WTC11 (cell line): ENCODE results near the gene SEL1L3. TPM values are rescaled to one million over a fixed set of nuclear protein-coding genes. Genes with fewer than 3 reads are reported as not detected.

Source experiments
- ATAC-seq: fragments of 200-7000 bp; cut with Tn5 transposase; 2 replicates; pipeline ENCODE4 v1.10.0; 2021; ENCODE audit warnings: mild to moderate bottlenecking, moderate library complexity
- CTCF ChIA-PET: fragments of 300-600 bp; sonication (Branson Sonifier 250); formaldehyde crosslinking; loops from one replicate; lab custom pipeline; 2021; ENCODE audit warnings: antibody characterized with exemption; lab: Charles Lee
- POLR2A ChIA-PET: fragments of 350-600 bp; sonication (Branson Sonifier 250); formaldehyde crosslinking; loops from one replicate; lab custom pipeline; 2021; ENCODE audit warnings: antibody characterized with exemption; lab: Charles Lee
- DNase-seq: peaks from one replicate; pipeline ENCODE4 v3.0.0; 2021; ENCODE audit warnings: low spot score
- H3K27ac Mint-ChIP-seq: 2 replicates; pipeline ENCODE4 v1.8.0; 2021; ENCODE audit warnings: mixed read lengths
- H3K27me3 Mint-ChIP-seq: 2 replicates; pipeline ENCODE4 v1.8.0; 2021; ENCODE audit warnings: low read depth, mild to moderate bottlenecking, moderate library complexity, mixed read lengths
- H3K36me3 Mint-ChIP-seq: 2 replicates; pipeline ENCODE4 v1.8.0; 2021; ENCODE audit warnings: mixed read lengths
- H3K4me1 Mint-ChIP-seq: 2 replicates; pipeline ENCODE4 v1.8.0; 2022; ENCODE audit warnings: mixed read lengths
- H3K4me3 Mint-ChIP-seq: 2 replicates; pipeline ENCODE4 v1.8.0; 2021; ENCODE audit warnings: mild to moderate bottlenecking, moderate library complexity, mixed read lengths
- H3K9me3 Mint-ChIP-seq: 2 replicates; pipeline ENCODE4 v1.8.0; 2021; ENCODE audit warnings: mixed read lengths
- ATF2 ChIP-seq: sonication (generic); formaldehyde crosslinking; IDR thresholded peaks from 2 replicates; pipeline ENCODE4 v1.8.1; 2022; ENCODE audit warnings: low read depth, missing genetic modification reagents, borderline replicate concordance
- GRHL2 ChIP-seq: fragments of 250-450 bp; sonication (Bioruptor Pico); IDR thresholded peaks from 2 replicates; pipeline ENCODE4 v1.8.0; 2022; ENCODE audit warnings: mild to moderate bottlenecking, moderate library complexity; ENCODE audit not compliant: insufficient replicate concordance, severe bottlenecking
- MYBL2 ChIP-seq: sonication (generic); formaldehyde crosslinking; IDR thresholded peaks from 2 replicates; pipeline ENCODE4 v1.8.1; 2023; ENCODE audit warnings: mild to moderate bottlenecking, moderate library complexity, missing genetic modification reagents
- OVOL2 ChIP-seq: fragments of 250-450 bp; sonication (Bioruptor Pico); IDR thresholded peaks from 2 replicates; pipeline ENCODE4 v1.9.0; 2021; ENCODE audit warnings: mild to moderate bottlenecking, borderline replicate concordance
- SOX15 ChIP-seq: fragments of 250-450 bp; sonication (Bioruptor Pico); IDR thresholded peaks from 2 replicates; pipeline ENCODE4 v1.9.0; 2021; ENCODE audit warnings: mild to moderate bottlenecking
- TCF7 ChIP-seq: sonication (generic); formaldehyde crosslinking; IDR thresholded peaks from 2 replicates; pipeline ENCODE4 v1.8.0; 2022; ENCODE audit warnings: mild to moderate bottlenecking, low read depth, missing genetic modification reagents, moderate library complexity
- ZNF138 ChIP-seq: sonication (generic); formaldehyde crosslinking; conservative IDR thresholded peaks from 2 replicates; pipeline ENCODE4 v1.8.1; 2022; ENCODE audit warnings: mild to moderate bottlenecking, moderate library complexity, missing genetic modification reagents
- ZNF281 ChIP-seq: sonication (generic); formaldehyde crosslinking; IDR thresholded peaks from 2 replicates; pipeline ENCODE4 v1.8.0; 2023; ENCODE audit warnings: mild to moderate bottlenecking, missing genetic modification reagents
- total RNA-seq: library from RNA; stranded (reverse); gene quantifications from 3 replicates; pipeline ENCODE4 v1.2.3, GENCODE V29; 2021
- TF ChIP-seq, protein P1 (sequence below): fragments of 250-450 bp; sonication (Bioruptor Pico); IDR thresholded peaks from 2 replicates; pipeline ENCODE4 v1.9.0; 2021; ENCODE audit warnings: moderate library complexity, mild to moderate bottlenecking, inconsistent platforms, borderline replicate concordance
- TF ChIP-seq, protein P2 (sequence below): sonication (generic); formaldehyde crosslinking; IDR thresholded peaks from 2 replicates; pipeline ENCODE4 v1.8.1; 2022; ENCODE audit warnings: mild to moderate bottlenecking, moderate library complexity, missing genetic modification reagents
- TF ChIP-seq, protein P3 (sequence below): fragments of 250-450 bp; sonication (Bioruptor Pico); IDR thresholded peaks from 2 replicates; pipeline ENCODE4 v1.9.0; 2021; ENCODE audit warnings: mild to moderate bottlenecking
- TF ChIP-seq, protein P4 (sequence below): fragments of 250-450 bp; sonication (Bioruptor Pico); IDR thresholded peaks from 2 replicates; pipeline ENCODE4 v1.9.0; 2021; ENCODE audit warnings: mild to moderate bottlenecking, borderline replicate concordance
- TF ChIP-seq, protein P5 (sequence below): sonication (generic); formaldehyde crosslinking; IDR thresholded peaks from 2 replicates; pipeline ENCODE4 v1.8.0; 2023; ENCODE audit warnings: missing genetic modification reagents, mild to moderate bottlenecking, borderline replicate concordance

SEL1L3 gene
- total RNA-seq, 1 experiment from 2014 or later: 31.5 TPM

DNA sequence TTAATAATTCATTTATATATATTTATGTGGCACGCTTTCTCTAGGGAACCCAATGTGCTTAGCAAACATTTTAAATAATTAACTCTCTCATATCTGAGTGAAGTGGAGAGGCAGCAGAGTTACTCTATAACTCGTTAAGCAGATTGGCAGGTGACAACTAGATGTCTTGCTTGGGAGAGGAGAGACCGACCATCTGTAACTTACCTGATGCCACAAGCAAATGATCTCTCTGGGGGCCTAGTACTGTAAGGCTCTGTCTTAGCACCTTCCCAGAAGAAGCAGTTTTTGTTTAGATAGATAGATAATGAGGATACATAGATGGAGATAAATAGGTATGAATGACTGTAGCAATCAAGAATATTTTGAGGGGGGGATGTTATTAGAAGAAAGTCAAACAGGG lies 11.9 kb upstream of the SEL1L3 start:
- Mint-ChIP-seq H3K4me1 (no peaks in the 10 kb centered on the region; the same call in 1 of the 2 replicates), H3K27ac (no peak overlapping the region), H3K4me3 (no peak overlapping the region), H3K36me3 (no peaks in the 10 kb centered on the region), H3K9me3 (peaks cover 2% of the 10 kb centered on the region; the same call in 1 of the 2 replicates), H3K27me3 (peaks cover 2% of the 10 kb centered on the region; the same call in 1 of the 2 replicates)
- DNase-seq (no peak), ATAC-seq (no peak)
- no peak for TF ChIP-seq SOX15 (CRISPR knock-in tag)
- TF ChIP-seq, protein P1, sequence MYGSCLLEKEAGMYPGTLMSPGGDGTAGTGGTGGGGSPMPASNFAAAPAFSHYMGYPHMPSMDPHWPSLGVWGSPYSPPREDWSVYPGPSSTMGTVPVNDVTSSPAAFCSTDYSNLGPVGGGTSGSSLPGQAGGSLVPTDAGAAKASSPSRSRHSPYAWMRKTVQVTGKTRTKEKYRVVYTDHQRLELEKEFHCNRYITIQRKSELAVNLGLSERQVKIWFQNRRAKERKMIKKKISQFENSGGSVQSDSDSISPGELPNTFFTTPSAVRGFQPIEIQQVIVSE: no peak
- TF ChIP-seq MYBL2 (CRISPR knock-in tag): no peak
- TF ChIP-seq ZNF281 (CRISPR knock-in tag): no peak
- TF ChIP-seq, protein P2, sequence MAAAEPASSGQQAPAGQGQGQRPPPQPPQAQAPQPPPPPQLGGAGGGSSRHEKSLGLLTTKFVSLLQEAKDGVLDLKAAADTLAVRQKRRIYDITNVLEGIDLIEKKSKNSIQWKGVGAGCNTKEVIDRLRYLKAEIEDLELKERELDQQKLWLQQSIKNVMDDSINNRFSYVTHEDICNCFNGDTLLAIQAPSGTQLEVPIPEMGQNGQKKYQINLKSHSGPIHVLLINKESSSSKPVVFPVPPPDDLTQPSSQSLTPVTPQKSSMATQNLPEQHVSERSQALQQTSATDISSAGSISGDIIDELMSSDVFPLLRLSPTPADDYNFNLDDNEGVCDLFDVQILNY (CRISPR knock-in tag): no peak
- ChIA-PET CTCF (interaction anchor here (1.6 kb wide), 1 partner anchor 32 kb away, joined by 3 read pairs; no protein-coding TSS in a partner anchor), POLR2A (no interaction called here)

DNA sequence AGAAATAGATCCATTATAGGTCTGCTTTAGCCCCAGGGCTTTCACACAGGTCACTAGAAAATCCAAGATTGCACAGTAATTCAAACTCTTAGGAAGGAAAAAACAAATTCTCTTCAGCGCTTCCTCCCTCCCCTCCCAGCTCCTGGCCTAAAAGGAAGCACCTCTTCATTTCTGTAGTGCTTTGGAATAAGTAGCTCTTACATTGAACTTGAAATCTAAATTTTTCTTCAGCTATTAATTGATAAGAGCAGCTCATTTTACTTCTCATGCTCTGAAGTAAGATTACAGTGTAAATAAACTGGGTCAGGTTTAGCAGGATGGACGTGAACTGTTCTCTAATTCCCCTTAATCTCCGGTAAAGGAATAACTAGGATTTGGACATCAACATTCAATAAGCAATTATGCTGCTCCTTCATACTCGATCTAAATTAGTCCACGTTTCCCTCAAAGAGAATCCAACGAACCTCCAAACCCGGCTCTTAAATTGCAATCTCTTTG lies 10.9 kb upstream of the SEL1L3 start:
- ATAC-seq (no peak), DNase-seq (no peak)
- H3K27me3 Mint-ChIP-seq: peaks cover 2% of the 10 kb centered on the region; the same call in 1 of the 2 replicates
- no peak overlapping the region for H3K4me3 Mint-ChIP-seq
- no peaks in the 10 kb centered on the region for H3K36me3 Mint-ChIP-seq
- H3K9me3 Mint-ChIP-seq: no peaks in the 10 kb centered on the region
- CTCF ChIA-PET: interaction anchor here (1.6 kb wide), 1 partner anchor 31 kb away, joined by 3 read pairs; no protein-coding TSS in a partner anchor
- no peaks in the 10 kb centered on the region; the same call in 1 of the 2 replicates for H3K4me1 Mint-ChIP-seq
- POLR2A ChIA-PET: no interaction called here
- H3K27ac Mint-ChIP-seq: no peak overlapping the region
- TF ChIP-seq, protein P3, sequence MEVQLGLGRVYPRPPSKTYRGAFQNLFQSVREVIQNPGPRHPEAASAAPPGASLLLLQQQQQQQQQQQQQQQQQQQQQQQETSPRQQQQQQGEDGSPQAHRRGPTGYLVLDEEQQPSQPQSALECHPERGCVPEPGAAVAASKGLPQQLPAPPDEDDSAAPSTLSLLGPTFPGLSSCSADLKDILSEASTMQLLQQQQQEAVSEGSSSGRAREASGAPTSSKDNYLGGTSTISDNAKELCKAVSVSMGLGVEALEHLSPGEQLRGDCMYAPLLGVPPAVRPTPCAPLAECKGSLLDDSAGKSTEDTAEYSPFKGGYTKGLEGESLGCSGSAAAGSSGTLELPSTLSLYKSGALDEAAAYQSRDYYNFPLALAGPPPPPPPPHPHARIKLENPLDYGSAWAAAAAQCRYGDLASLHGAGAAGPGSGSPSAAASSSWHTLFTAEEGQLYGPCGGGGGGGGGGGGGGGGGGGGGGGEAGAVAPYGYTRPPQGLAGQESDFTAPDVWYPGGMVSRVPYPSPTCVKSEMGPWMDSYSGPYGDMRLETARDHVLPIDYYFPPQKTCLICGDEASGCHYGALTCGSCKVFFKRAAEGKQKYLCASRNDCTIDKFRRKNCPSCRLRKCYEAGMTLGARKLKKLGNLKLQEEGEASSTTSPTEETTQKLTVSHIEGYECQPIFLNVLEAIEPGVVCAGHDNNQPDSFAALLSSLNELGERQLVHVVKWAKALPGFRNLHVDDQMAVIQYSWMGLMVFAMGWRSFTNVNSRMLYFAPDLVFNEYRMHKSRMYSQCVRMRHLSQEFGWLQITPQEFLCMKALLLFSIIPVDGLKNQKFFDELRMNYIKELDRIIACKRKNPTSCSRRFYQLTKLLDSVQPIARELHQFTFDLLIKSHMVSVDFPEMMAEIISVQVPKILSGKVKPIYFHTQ (CRISPR knock-in tag): no peak
- TF ChIP-seq OVOL2 (no peak), TCF7 (no peak), GRHL2 (CRISPR knock-in tag) (no peak), ZNF138 (CRISPR knock-in tag) (no peak), ATF2 (CRISPR knock-in tag) (no peak)
- TF ChIP-seq, protein P4, sequence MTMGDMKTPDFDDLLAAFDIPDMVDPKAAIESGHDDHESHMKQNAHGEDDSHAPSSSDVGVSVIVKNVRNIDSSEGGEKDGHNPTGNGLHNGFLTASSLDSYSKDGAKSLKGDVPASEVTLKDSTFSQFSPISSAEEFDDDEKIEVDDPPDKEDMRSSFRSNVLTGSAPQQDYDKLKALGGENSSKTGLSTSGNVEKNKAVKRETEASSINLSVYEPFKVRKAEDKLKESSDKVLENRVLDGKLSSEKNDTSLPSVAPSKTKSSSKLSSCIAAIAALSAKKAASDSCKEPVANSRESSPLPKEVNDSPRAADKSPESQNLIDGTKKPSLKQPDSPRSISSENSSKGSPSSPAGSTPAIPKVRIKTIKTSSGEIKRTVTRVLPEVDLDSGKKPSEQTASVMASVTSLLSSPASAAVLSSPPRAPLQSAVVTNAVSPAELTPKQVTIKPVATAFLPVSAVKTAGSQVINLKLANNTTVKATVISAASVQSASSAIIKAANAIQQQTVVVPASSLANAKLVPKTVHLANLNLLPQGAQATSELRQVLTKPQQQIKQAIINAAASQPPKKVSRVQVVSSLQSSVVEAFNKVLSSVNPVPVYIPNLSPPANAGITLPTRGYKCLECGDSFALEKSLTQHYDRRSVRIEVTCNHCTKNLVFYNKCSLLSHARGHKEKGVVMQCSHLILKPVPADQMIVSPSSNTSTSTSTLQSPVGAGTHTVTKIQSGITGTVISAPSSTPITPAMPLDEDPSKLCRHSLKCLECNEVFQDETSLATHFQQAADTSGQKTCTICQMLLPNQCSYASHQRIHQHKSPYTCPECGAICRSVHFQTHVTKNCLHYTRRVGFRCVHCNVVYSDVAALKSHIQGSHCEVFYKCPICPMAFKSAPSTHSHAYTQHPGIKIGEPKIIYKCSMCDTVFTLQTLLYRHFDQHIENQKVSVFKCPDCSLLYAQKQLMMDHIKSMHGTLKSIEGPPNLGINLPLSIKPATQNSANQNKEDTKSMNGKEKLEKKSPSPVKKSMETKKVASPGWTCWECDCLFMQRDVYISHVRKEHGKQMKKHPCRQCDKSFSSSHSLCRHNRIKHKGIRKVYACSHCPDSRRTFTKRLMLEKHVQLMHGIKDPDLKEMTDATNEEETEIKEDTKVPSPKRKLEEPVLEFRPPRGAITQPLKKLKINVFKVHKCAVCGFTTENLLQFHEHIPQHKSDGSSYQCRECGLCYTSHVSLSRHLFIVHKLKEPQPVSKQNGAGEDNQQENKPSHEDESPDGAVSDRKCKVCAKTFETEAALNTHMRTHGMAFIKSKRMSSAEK: no peak
- TF ChIP-seq, protein P5, sequence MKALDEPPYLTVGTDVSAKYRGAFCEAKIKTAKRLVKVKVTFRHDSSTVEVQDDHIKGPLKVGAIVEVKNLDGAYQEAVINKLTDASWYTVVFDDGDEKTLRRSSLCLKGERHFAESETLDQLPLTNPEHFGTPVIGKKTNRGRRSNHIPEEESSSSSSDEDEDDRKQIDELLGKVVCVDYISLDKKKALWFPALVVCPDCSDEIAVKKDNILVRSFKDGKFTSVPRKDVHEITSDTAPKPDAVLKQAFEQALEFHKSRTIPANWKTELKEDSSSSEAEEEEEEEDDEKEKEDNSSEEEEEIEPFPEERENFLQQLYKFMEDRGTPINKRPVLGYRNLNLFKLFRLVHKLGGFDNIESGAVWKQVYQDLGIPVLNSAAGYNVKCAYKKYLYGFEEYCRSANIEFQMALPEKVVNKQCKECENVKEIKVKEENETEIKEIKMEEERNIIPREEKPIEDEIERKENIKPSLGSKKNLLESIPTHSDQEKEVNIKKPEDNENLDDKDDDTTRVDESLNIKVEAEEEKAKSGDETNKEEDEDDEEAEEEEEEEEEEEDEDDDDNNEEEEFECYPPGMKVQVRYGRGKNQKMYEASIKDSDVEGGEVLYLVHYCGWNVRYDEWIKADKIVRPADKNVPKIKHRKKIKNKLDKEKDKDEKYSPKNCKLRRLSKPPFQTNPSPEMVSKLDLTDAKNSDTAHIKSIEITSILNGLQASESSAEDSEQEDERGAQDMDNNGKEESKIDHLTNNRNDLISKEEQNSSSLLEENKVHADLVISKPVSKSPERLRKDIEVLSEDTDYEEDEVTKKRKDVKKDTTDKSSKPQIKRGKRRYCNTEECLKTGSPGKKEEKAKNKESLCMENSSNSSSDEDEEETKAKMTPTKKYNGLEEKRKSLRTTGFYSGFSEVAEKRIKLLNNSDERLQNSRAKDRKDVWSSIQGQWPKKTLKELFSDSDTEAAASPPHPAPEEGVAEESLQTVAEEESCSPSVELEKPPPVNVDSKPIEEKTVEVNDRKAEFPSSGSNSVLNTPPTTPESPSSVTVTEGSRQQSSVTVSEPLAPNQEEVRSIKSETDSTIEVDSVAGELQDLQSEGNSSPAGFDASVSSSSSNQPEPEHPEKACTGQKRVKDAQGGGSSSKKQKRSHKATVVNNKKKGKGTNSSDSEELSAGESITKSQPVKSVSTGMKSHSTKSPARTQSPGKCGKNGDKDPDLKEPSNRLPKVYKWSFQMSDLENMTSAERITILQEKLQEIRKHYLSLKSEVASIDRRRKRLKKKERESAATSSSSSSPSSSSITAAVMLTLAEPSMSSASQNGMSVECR (CRISPR knock-in tag): no peak
- TF ChIP-seq, protein P2 (CRISPR knock-in tag): no peak
